IPS-18c (cell line): ENCODE results near the gene MPZL2.

Experiments
- H3K4me3 ChIP-seq: 2 replicates; pipeline ENCODE4 v1.7.0; 2013; ENCODE audit warnings: low read depth, mild to moderate bottlenecking, low read length, moderate library complexity; ENCODE audit not compliant: insufficient read depth
- H3K9me3 ChIP-seq: one replicate; pipeline ENCODE4 v1.6.1; 2013; ENCODE audit warnings: mild to moderate bottlenecking, low read length, moderate library complexity; ENCODE audit not compliant: control insufficient read depth, insufficient read depth

The MPZL2 gene

GRCh38 chr11:118215262-118215661 is 48.8 kb downstream of the MPZL2 start:
- Histone ChIP-seq H3K4me3 (no peak overlapping the region), H3K9me3 (no peaks in the 10 kb centered on the region)

- H3K9me3 ChIP-seq = no peaks in the 10 kb centered on the region
- H3K4me3 ChIP-seq = no peak overlapping the region
Observed at GRCh38 chr11:118214210-118214914, 49.7 kb downstream of the MPZL2 start.

GRCh38 chr11:118213781-118214180 is 50.3 kb downstream of the MPZL2 start:
- H3K9me3 ChIP-seq = no peaks in the 10 kb centered on the region
- no peak overlapping the region for H3K4me3 ChIP-seq

- no peak overlapping the region for H3K4me3 ChIP-seq
- H3K9me3 ChIP-seq = no peaks in the 10 kb centered on the region
Observed at GRCh38 chr11:118213201-118213600, 50.9 kb downstream of the MPZL2 start.

GRCh38 chr11:118212781-118213191 is 51.3 kb downstream of the MPZL2 start:
- no peak overlapping the region for H3K4me3 ChIP-seq

GRCh38 chr11:118212131-118212725 is 51.9 kb downstream of the MPZL2 start:
- H3K9me3 ChIP-seq = no peaks in the 10 kb centered on the region
- no peak overlapping the region for H3K4me3 ChIP-seq

More at GRCh38 chr11:118212781-118213191, 51.3 kb downstream of the MPZL2 start:
- no peaks in the 10 kb centered on the region for H3K9me3 ChIP-seq

- Histone ChIP-seq H3K4me3 (no peak overlapping the region), H3K9me3 (no peaks in the 10 kb centered on the region)
Observed at GRCh38 chr11:118211006-118211405, 53.1 kb downstream of the MPZL2 start.

GRCh38 chr11:118210323-118210722 is 53.8 kb downstream of the MPZL2 start:
- Histone ChIP-seq H3K9me3 (no peaks in the 10 kb centered on the region), H3K4me3 (no peak overlapping the region)

- no peaks in the 10 kb centered on the region for H3K9me3 ChIP-seq
- no peak overlapping the region for H3K4me3 ChIP-seq
Observed at GRCh38 chr11:118209033-118209432, 55.1 kb downstream of the MPZL2 start.

- H3K4me3 ChIP-seq = no peak overlapping the region
Observed at GRCh38 chr11:118207079-118207478, 57.0 kb downstream of the MPZL2 start.

GRCh38 chr11:118206391-118207031 is 57.6 kb downstream of the MPZL2 start:
- Histone ChIP-seq H3K9me3 (no peaks in the 10 kb centered on the region), H3K4me3 (no peak overlapping the region)

More at GRCh38 chr11:118207079-118207478, 57.0 kb downstream of the MPZL2 start:
- no peaks in the 10 kb centered on the region for H3K9me3 ChIP-seq

- Histone ChIP-seq H3K4me3 (no peak overlapping the region), H3K9me3 (no peaks in the 10 kb centered on the region)
Observed at GRCh38 chr11:118205606-118206378, 58.3 kb downstream of the MPZL2 start.
